ELR (cell line): Measurements from ENCODE around the gene LGI4.

ENCODE experiments used
- DNase-seq: peaks from one replicate; pipeline ENCODE4 v3.0.0-alpha.2; 2015; ENCODE audit warnings: low read depth

The LGI4 gene

DNA sequence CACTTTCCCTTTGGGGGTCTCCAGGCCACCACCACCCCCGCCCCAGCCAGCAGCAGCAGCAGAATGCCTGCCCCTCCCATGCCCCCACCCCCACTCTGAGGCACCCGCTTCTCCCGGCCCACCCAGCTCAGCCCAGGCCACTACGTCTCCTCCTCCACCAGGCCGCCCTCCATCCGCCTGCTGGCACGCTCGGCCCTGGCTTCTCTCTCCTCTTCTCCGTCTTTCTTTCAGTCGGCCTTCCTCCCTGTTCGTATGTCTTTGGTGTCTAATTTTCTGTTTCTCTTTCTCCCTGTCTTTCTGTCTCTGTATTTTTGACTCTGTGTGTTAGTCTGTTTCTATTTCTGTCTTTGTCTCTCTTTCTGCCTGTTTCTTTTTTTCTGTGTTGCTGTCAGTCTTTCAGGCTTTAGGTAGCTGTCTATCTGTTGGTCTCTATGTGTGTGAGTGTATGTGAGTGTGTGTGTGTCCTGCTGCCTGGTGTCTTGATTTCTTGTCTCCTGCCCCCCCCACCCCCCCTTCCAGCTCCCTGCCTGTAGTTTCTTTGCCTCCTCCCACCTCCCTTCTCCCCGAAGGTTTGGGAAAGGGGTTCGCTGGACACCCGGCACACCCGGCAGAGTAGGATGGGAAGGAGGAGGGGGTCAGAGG is at the start of gene LGI4:
Gene LGI4 (minus strand): TSS at position 459 of the 642 bp plus-strand sequence. CDS start 379 bp downstream, at position 80.
- DNase-seq, result no peak

DNA sequence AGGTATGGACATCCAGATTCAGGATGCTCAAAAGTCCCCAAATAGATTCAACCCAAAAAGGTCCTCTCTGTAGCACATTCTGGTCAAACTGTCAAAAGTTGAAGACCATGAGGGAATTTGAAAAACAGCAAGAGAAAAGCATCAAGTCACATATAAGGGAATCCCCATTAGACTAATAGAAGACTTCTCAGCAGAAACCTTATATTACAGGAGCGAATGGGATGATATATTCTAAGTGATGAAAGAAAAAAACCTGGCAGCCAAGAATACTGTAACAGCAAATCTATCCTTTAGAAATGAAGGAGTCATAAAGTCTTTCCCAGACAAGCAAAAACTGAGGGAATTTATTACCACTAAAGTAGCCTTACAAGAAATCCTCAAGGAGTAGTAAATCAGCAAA is 49.4 kb upstream of the LGI4 start:
- DNase-seq, result no peak

GRCh38 chr19:35181387-35181786 is 46.5 kb upstream of the LGI4 start:
- DNase-seq, result no peak

GRCh38 chr19:35179830-35180229 is 45.0 kb upstream of the LGI4 start:
- no peak for DNase-seq

DNA sequence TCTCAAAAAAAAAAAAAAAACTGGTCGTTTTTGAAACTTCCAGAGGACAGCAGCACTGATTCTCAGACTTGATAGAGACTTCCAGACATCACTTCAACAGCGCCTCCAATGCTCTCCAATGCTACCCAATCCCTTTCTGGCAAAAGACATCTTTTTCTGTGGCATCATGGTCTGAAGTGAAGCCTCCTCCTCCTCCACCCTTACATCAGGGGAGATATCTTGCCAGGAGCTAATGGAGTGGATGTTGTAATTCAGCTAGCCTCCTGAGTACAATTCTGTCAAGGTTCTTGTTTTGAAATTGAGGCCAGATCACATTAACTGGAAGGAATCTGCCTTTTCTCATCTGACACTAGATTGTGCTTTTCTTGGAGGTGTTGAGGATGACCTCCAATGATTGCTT is 43.8 kb upstream of the LGI4 start:
- DNase-seq, result no peak

DNA sequence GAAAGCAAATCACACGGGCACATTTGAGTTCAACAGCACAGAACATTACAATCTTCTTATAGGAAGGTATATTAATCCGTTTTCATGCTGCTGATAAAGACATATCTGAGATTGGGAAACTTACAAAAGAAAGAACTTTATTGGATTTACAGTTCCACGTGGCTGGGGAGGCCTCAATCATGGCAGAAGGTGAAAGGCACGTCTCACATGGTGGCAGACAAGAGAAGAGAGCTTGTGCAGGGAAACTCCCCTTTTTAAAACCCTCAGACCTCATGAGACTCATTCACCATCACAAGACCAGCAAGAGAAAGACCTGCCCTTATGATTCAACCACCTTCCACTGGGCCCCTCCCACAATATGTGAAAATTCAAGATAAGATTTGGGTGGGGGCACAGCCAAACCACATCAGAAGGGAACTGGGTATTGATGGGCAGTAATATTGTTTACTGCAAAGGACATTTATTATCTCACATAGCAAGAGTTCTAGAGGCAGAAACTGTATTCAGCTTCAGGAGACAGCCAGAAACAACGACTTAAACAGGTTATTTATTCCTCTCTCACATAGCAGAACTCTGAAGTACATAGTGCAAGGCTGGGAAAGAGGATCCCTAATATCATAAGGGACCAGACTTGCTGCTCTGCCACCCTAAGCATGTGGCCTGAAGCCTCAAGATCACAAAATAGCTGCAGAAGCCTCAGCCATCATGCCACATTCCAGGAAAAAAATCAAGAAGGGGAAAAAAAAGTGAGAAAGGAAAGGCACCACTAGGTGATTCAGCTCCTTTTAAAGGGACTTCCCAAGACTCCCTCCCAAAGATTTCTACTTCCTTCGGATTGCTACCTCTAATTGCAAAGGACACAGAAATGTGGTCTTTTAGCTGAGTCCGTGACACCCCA is 42.8 kb upstream of the LGI4 start:
- DNase-seq, result no peak

GRCh38 chr19:35176181-35176570 is 41.3 kb upstream of the LGI4 start:
- DNase-seq, result no peak

- no peak for DNase-seq
Measured at GRCh38 chr19:35174226-35174625, 39.4 kb upstream of the LGI4 start.

- DNase-seq, result no peak
Measured at GRCh38 chr19:35171730-35172129, 36.9 kb upstream of the LGI4 start.

GRCh38 chr19:35170359-35171061 is 35.7 kb upstream of the LGI4 start:
- DNase-seq, result no peak

- no peak for DNase-seq
Measured at GRCh38 chr19:35169221-35169995, 34.5 kb upstream of the LGI4 start.

DNA sequence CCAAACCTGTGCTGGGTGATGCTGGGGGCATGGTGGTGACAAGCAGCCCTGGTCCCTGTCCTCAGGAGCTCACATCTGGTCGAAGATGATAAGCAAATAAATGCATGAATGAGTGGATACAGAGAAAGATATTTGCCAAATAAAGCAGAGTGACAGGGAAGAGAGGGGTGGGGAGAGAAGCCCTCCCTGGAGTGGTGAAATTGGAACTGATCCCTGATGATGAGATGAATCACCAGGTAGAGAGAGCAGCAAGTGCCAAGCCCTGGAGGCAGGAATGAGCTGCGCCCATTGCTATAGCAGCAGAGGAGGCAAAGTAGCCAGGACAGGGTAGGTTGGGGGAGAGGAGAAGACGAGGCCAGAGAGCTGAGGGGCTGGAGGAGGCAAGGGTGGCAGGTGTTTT is 33.3 kb upstream of the LGI4 start:
- peak; percentile 81 for DNase-seq

GRCh38 chr19:35167251-35168119 is 32.6 kb upstream of the LGI4 start:
- DNase-seq, result no peak

- DNase-seq, result no peak
Measured at GRCh38 chr19:35166100-35167063, 31.5 kb upstream of the LGI4 start.

- no peak for DNase-seq
Measured at GRCh38 chr19:35165200-35166058, 30.6 kb upstream of the LGI4 start.

DNA sequence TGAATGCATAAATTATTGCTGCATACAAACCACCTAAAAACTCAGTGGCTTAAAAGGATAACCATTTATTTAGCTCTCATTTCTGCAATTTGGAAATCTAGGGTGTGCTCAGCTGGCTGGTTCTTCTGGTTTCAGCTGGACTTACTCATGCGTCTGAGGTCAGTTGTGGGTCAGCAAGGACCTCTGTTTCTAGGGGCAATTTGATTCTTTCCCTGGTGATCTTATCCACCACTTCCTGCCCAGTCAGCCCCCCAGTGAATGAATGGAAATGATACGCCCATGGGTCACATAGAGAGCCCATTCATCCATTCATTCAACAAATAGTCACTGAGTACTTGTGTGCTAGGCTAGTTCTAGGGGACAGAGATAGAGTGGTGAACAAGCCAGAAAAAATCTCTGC is 29.6 kb upstream of the LGI4 start:
- peak; percentile 91 for DNase-seq

DNA sequence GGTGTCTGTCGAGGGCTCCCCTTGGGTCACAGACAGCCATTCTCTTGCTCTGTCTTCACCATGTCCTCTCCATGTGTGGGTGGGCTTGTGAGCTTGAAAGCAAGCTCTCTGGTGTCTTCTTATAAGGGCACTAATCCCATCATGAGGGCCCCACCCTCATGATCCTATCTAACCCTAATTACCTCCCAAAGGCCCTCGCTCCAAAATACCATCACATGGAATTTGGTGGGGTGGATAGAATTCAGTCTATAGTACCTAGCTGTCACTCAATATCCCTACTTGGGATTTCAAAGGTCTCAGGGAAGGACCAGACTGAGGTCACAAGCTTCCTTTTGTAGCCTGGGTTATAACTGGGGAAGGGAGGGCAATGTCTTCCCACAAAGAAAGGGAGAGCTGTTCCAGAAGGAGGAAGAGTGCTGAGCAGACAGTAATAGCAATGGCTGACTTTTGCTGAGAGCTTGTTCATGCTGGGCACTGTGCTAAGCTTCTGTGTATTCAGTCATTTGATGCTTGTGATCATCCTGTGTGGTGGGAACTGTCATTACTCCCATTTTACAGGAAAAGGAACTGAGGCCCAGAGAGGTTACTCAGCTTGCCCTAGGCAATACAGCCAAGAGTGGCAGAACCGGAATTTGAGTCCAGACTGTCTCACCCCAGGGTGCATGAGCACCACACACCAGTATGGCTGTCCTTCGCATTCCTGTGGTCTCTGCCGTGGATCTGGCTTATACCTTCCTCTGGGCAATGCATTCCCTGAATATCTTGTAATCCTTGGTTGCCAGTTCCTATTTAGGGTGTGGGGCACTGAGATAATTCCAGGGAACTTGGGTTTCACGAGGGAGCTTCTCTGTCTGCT is 27.8 kb upstream of the LGI4 start:
- DNase-seq, result peak; percentile 92

GRCh38 chr19:35161434-35161743 is 26.5 kb upstream of the LGI4 start:
- DNase-seq, result no peak
